Activated CD8-positive, alpha-beta memory T cell treated with anti-CD3 and anti-CD28 coated beads, Interleukin-2, amount 50 U/mL, for 48 hours (primary cell): ENCODE measurements around the gene PET100.

Experiments
- DNase-seq: peaks from one replicate; pipeline ENCODE4 v3.0.0-alpha.2; 2020

PET100 gene

GRCh38 chr19:7680606-7681339, 51.2 kb downstream of the PET100 start, which contains the start of gene TRAPPC5:
Gene TRAPPC5 (plus strand): TSS chr19:7680833. CDS start chr19:7682254, 1,421 bp downstream.
- peak; percentile 95 for DNase-seq
